ENCODE results near the gene TMEM88.
"Not testable (repeated sequence)": the region's sequence is repeated elsewhere in the genome, so short reads cannot be mapped to it uniquely, and the experiment has no call there.

The TMEM88 gene

GRCh38 chr17:7856011-7856810, 1.3 kb downstream of the TMEM88 start:
- DNase-seq (ENCODE audit: low read depth in 3 of 3) = no peak

- peak; percentile 83 to 92 (median 88) for DNase-seq (ENCODE audit: low read depth in 3 of 3)
Observed at GRCh38 chr17:7856811-7857712, 2.2 kb downstream of the TMEM88 start, which contains the start of gene NAA38. TSS of gene NAA38 (minus strand) at chr17:7857559. CDS start at chr17:7857463, 96 bp downstream.

GRCh38 chr17:7857713-7858521, 3.1 kb downstream of the TMEM88 start, which contains the start of gene CYB5D1:
TSS of gene CYB5D1 (plus strand) at chr17:7858003. CDS start at chr17:7858135, 132 bp downstream.
- DNase-seq (ENCODE audit: low read depth in 3 of 3) = peak; percentile 72 to 87 (median 85)

GRCh38 chr17:7858522-7858810, 3.6 kb downstream of the TMEM88 start:
- DNase-seq (ENCODE audit: low read depth in 3 of 3) = no peak

- DNase-seq (ENCODE audit: low read depth in 3 of 3) = no peak
Observed at GRCh38 chr17:7859028-7859427, 4.2 kb downstream of the TMEM88 start.

GRCh38 chr17:7862692-7863437, 8.0 kb downstream of the TMEM88 start:
- no peak for DNase-seq (ENCODE audit: low read depth in 3 of 3)

- DNase-seq (ENCODE audit: low read depth in 3 of 3) = not testable (repeated sequence)
Observed at GRCh38 chr17:7864384-7864783, 9.5 kb downstream of the TMEM88 start.

GRCh38 chr17:7864995-7865650, 10.3 kb downstream of the TMEM88 start:
- DNase-seq (ENCODE audit: low read depth in 3 of 3) = no peak

GRCh38 chr17:7867881-7868329, 13.0 kb downstream of the TMEM88 start:
- no peak for DNase-seq (ENCODE audit: low read depth in 3 of 3)

GRCh38 chr17:7873051-7873450, 18.2 kb downstream of the TMEM88 start:
- DNase-seq (ENCODE audit: low read depth in 3 of 3) = no peak

GRCh38 chr17:7875804-7876370, 21.0 kb downstream of the TMEM88 start:
- no peak for DNase-seq (ENCODE audit: low read depth in 3 of 3)

GRCh38 chr17:7878234-7878633, 23.4 kb downstream of the TMEM88 start:
- no peak for DNase-seq (ENCODE audit: low read depth in 3 of 3)

GRCh38 chr17:7880076-7880868, 25.4 kb downstream of the TMEM88 start:
- no peak for DNase-seq (ENCODE audit: low read depth in 3 of 3)

GRCh38 chr17:7881276-7882054, 26.6 kb downstream of the TMEM88 start:
- no peak for DNase-seq (ENCODE audit: low read depth in 3 of 3)

- no peak for DNase-seq (ENCODE audit: low read depth in 3 of 3)
Observed at GRCh38 chr17:7882068-7882467, 27.2 kb downstream of the TMEM88 start.

- DNase-seq (ENCODE audit: low read depth in 3 of 3) = no peak
Observed at GRCh38 chr17:7882629-7883028, 27.8 kb downstream of the TMEM88 start.

- peak in 1 of 3 experiments; percentile 27 for DNase-seq (ENCODE audit: low read depth in 3 of 3)
Observed at GRCh38 chr17:7883781-7884386, 29.0 kb downstream of the TMEM88 start.

All from stimulated activated CD4-positive, alpha-beta T cell treated with anti-CD3 and anti-CD28 coated beads, TNF-alpha, amount 100 ng/mL, for 24 hours (primary cell).